Measurements from ENCODE around the gene TMEM212. TPM values are rescaled to one million over a fixed set of nuclear protein-coding genes. Genes with fewer than 3 reads are reported as not detected.

TMEM212 gene
- total and polyA plus RNA-seq, 2 of the 13 experiments (the other 11 are each of a cell fraction or from before 2014, with no cell fraction given), result not detected

- no peak for TF ChIP-seq TBL1XR1 (IDR thresholded peaks at IDR 0.05; ENCODE audit: borderline replicate concordance, low read length, partially characterized antibody)
- TF ChIP-seq KIAA2018 (CRISPR knock-in tag; IDR thresholded peaks at IDR 0.05; ENCODE audit: borderline replicate concordance), result no peak
- no peak for TF ChIP-seq HHEX (CRISPR knock-in tag; IDR thresholded peaks at IDR 0.05)
- TF ChIP-seq ZNF101 (CRISPR knock-in tag; IDR thresholded peaks at IDR 0.05; ENCODE audit: borderline replicate concordance, low read depth), result no peak
- TF ChIP-seq PAF1 (CRISPR knock-in tag; IDR thresholded peaks at IDR 0.05), result no peak
- no peak for TF ChIP-seq BCL3 (CRISPR knock-in tag; IDR thresholded peaks at IDR 0.05)
- peak; percentile 78 for TF ChIP-seq ISL2 (CRISPR knock-in tag; IDR thresholded peaks at IDR 0.05)
- no peak for TF ChIP-seq ZNF354B (CRISPR knock-in tag; IDR thresholded peaks at IDR 0.05)
- TF ChIP-seq EHMT2 (IDR thresholded peaks at IDR 0.05; ENCODE audit: borderline replicate concordance, low read depth, low read length), result no peak
- TF ChIP-seq CCDC6 (CRISPR knock-in tag; IDR thresholded peaks at IDR 0.05), result no peak
- TF ChIP-seq ZNF564 (CRISPR knock-in tag; IDR thresholded peaks at IDR 0.05), result no peak
- TF ChIP-seq PHF21A (CRISPR knock-in tag; IDR thresholded peaks at IDR 0.05), result 0 out of 2 replicates have a peak, but pooled peaks have one; percentile 23
- no peak for TF ChIP-seq ATF1 (CRISPR knock-in tag; IDR thresholded peaks at IDR 0.05)
- 0 out of 2 replicates have a peak, but pooled peaks have one; percentile 26 for TF ChIP-seq POGZ (CRISPR knock-in tag; IDR thresholded peaks at IDR 0.05)
- TF ChIP-seq THRA (CRISPR knock-in tag; IDR thresholded peaks at IDR 0.05; ENCODE audit: borderline replicate concordance), result no peak
- peak; percentile 33; the same call in 1 of the 2 replicates for TF ChIP-seq HDAC1 (CRISPR knock-in tag; IDR thresholded peaks at IDR 0.05)
Observed at GRCh38 chr3:171807806-171808205, 35.3 kb upstream of the TMEM212 start (continued).

Measured in HepG2 (cell line).